ENCODE data around the gene SLC23A2. TPM values are rescaled to one million over a fixed set of nuclear protein-coding genes. Genes with fewer than 3 reads are reported as not detected.

The SLC23A2 gene
- total RNA-seq, 4 donors from 2014 or later = 10.5 to 29.0 (median 20.4) TPM

Other genes with a start within 250 kb of the SLC23A2 start
- 1 to 10 TPM; 3.1 to 5.6 (median 4.6) TPM for gene RASSF2, start 177.9 kb downstream of the SLC23A2 start, total RNA-seq
- gene TMEM230, start 111.6 kb upstream of the SLC23A2 start, total RNA-seq = 10 to 100 TPM; 33.0 to 69.4 (median 43.3) TPM
- gene PCNA, start 118.4 kb upstream of the SLC23A2 start, total RNA-seq = 10 to 100 TPM; 21.9 to 60.0 (median 54.1) TPM
- 10 to 100 TPM; 12.3 to 30.3 (median 22.6) TPM for gene CDS2, start 125.5 kb upstream of the SLC23A2 start, total RNA-seq

Data from suprapubic skin (tissue), 4 donors.